K562 (cell line): ENCODE results near the gene C21orf58. TPM values are rescaled to one million over a fixed set of nuclear protein-coding genes. Genes with fewer than 3 reads are reported as not detected.

Experiments
- ARID1B ChIP-seq: fragments of 450-650 bp; IDR thresholded peaks from 2 replicates; pipeline ENCODE4 v1.6.1; 2016; ENCODE audit warnings: antibody characterized with exemption, mild to moderate bottlenecking, inconsistent platforms
- CBFA2T2 ChIP-seq: fragments of 450-650 bp; conservative IDR thresholded peaks from 2 replicates; pipeline ENCODE4 v1.6.1; 2017; ENCODE audit warnings: mild to moderate bottlenecking
- CBFA2T3 ChIP-seq: fragments of 450-650 bp; IDR thresholded peaks from 2 replicates; pipeline ENCODE4 v1.6.1; 2017
- CBX5 ChIP-seq: IDR thresholded peaks from 2 replicates; pipeline ENCODE4 v1.6.1; 2014; ENCODE audit warnings: low read depth, borderline replicate concordance
- CREB1 ChIP-seq, 2 experiments: sonication (generic) in 1 of 2; formaldehyde crosslinking in 1 of 2; IDR thresholded peaks; 2 replicates each; pipeline versions ENCODE4 v1.6.1 to v1.8.0; 2012 to 2022; ENCODE audit warnings: inconsistent platforms in 1 of 2, mild to moderate bottlenecking in 1 of 2, missing genetic modification reagents in 1 of 2, moderate library complexity in 1 of 2
- CREM ChIP-seq: IDR thresholded peaks from 2 replicates; pipeline ENCODE4 v1.6.1; 2014; ENCODE audit warnings: antibody characterized with exemption, low read depth
- HDAC6 ChIP-seq: IDR thresholded peaks from 2 replicates; pipeline ENCODE4 v1.6.1; 2012; ENCODE audit warnings: low read depth, mild to moderate bottlenecking, control low read depth, inconsistent platforms, low read length, moderate library complexity
- KDM1A ChIP-seq, 2 experiments: fragments of 450-650 bp; IDR thresholded peaks; 2 replicates each; pipeline ENCODE4 v1.6.1; 2016; ENCODE audit warnings: mild to moderate bottlenecking in 2 of 2
- LEF1 ChIP-seq: fragments of 450-650 bp; IDR thresholded peaks from 2 replicates; pipeline ENCODE4 v1.6.1; 2016; ENCODE audit warnings: mild to moderate bottlenecking
- MAFK ChIP-seq: IDR thresholded peaks from 2 replicates; pipeline ENCODE4 v1.6.1; 2011; ENCODE audit warnings: low read length, improper control_type of control experiment
- MEIS2 ChIP-seq: fragments of 450-650 bp; IDR thresholded peaks from 2 replicates; pipeline ENCODE4 v1.6.1; 2014; ENCODE audit warnings: mild to moderate bottlenecking; ENCODE audit not compliant: partially characterized antibody
- MTA2 ChIP-seq: fragments of 450-650 bp; IDR thresholded peaks from 2 replicates; pipeline ENCODE4 v1.6.1; 2016; ENCODE audit warnings: low read depth
- NFIC ChIP-seq: fragments of 450-650 bp; IDR thresholded peaks from 2 replicates; pipeline ENCODE4 v1.6.1; 2017; ENCODE audit warnings: mild to moderate bottlenecking, inconsistent platforms
- STAT5A ChIP-seq: IDR thresholded peaks from 2 replicates; pipeline ENCODE4 v1.6.1; 2012; ENCODE audit warnings: low read length, inconsistent platforms, borderline replicate concordance
- TCF3 ChIP-seq: sonication (generic); formaldehyde crosslinking; IDR thresholded peaks from 2 replicates; pipeline ENCODE4 v1.4.0; 2020; ENCODE audit warnings: mild to moderate bottlenecking, missing genetic modification reagents
- TEAD4 ChIP-seq, 2 experiments: sonication (generic) in 1 of 2; formaldehyde crosslinking in 1 of 2; IDR thresholded peaks; 2 replicates each; pipeline versions ENCODE4 v1.6.1 to v1.8.0; 2012 to 2022; ENCODE audit warnings: borderline replicate concordance in 1 of 2, inconsistent platforms in 1 of 2, low read length in 1 of 2, mild to moderate bottlenecking in 1 of 2, missing genetic modification reagents in 1 of 2
- TRIM24 ChIP-seq, 2 experiments: fragments of 450-650 bp; IDR thresholded peaks; 2 replicates each; pipeline ENCODE4 v1.6.1; 2016
- ZBTB1 ChIP-seq: sonication (generic); formaldehyde crosslinking; IDR thresholded peaks from 2 replicates; pipeline ENCODE4 v1.8.1; 2023; ENCODE audit warnings: missing genetic modification reagents, low read depth, mild to moderate bottlenecking, borderline replicate concordance
- ZNF57 ChIP-seq: fragments of 450-650 bp; formaldehyde crosslinking; IDR thresholded peaks from 2 replicates; pipeline ENCODE4 v1.4.0; 2020; ENCODE audit warnings: mild to moderate bottlenecking, moderate library complexity
- polyA plus RNA-seq, 8 experiments: library from polyadenylated mRNA; depleted of rRNA in 4 of 8; stranded (reverse) in 5 of 8; unstranded in 3 of 8; fragments of >200 nt; fragmentation: Nextera tagmentation in 2 of 8; fragmentation: Illumina TruSeq in 1 of 8; extraction: Ambion mirVana in 2 of 8; extraction: Trizol in 1 of 8; gene quantifications; 2 replicates each; pipeline versions ENCODE4 v1.2.1 to v1.2.3, GENCODE V29; 2011 to 2014; ENCODE audit warnings: inconsistent platforms in 1 of 8, missing spikeins in 1 of 8
- total RNA-seq, 7 experiments: library from RNA; depleted of rRNA in 6 of 7; stranded (reverse); fragments of >200 nt in 6 of 7; fragmentation: Illumina TruSeq in 2 of 7; extraction: Trizol in 2 of 7; gene quantifications; 2 replicates each; pipeline versions ENCODE4 v1.2.1 to v1.2.3, GENCODE V29; 2011 to 2021; ENCODE audit warnings: low replicate concordance in 1 of 7
- TF ChIP-seq, protein P1 (sequence below): sonication (generic); IDR thresholded peaks from 2 replicates; pipeline ENCODE4 v1.6.1; 2016
- TF ChIP-seq, protein P2 (sequence below): fragments of 250-450 bp; sonication (Bioruptor Pico); IDR thresholded peaks from 2 replicates; pipeline ENCODE4 v1.8.0; 2021; ENCODE audit warnings: borderline replicate concordance, mild to moderate bottlenecking, moderate library complexity; ENCODE audit not compliant: poor library complexity, severe bottlenecking
- TF ChIP-seq, protein P3 (sequence below): sonication (generic); formaldehyde crosslinking; IDR thresholded peaks from 2 replicates; pipeline ENCODE4 v1.8.1; 2022; ENCODE audit warnings: missing genetic modification reagents
- TF ChIP-seq, protein P4 (sequence below), 3 experiments: fragments of 200-800 bp in 1 of 3; fragments of 250-450 bp in 1 of 3; fragments of 450-650 bp in 1 of 3; sonication (Bioruptor Pico) in 1 of 3; sonication (Bioruptor generic) in 1 of 3; formaldehyde crosslinking in 1 of 3; IDR thresholded peaks; 2 replicates each; pipeline versions ENCODE4 v1.6.1 to v1.8.0; 2016 to 2022; ENCODE audit warnings: mild to moderate bottlenecking in 2 of 3, missing genetic modification characterization in 2 of 3, missing compliant biosample characterization in 1 of 3, moderate library complexity in 1 of 3

The C21orf58 gene
- total and polyA plus RNA-seq, 9 of the 15 experiments (the other 6 are each of a cell fraction or from before 2014, with no cell fraction given) = 1.2 to 30.5 (median 12.4) TPM

DNA sequence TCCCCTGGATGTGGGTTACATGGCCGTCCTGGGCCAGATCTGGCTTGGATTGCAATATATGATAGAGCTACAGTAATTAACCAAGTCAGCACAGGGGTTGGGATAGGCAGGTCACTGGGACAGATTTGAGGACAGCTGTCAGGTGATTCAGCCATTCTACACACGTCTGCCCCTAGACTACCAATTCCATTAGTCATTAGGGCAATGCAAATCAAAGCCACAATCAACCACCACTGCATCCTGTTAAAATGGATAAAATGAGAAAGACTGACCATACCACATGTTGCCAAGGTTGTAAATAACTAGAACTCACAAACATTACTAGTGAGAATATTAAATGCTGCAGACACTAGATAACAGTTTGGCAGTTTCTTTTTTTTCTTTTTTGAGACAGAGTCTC lies 16.0 kb downstream of the C21orf58 start (continued):
- no peak; the same call in 1 of the 2 replicates for TF ChIP-seq MAFK
- peak; percentile 75 for TF ChIP-seq TCF3 (CRISPR knock-in tag)
- TF ChIP-seq CBFA2T3 = peak; percentile 85
- TF ChIP-seq, protein P1, sequence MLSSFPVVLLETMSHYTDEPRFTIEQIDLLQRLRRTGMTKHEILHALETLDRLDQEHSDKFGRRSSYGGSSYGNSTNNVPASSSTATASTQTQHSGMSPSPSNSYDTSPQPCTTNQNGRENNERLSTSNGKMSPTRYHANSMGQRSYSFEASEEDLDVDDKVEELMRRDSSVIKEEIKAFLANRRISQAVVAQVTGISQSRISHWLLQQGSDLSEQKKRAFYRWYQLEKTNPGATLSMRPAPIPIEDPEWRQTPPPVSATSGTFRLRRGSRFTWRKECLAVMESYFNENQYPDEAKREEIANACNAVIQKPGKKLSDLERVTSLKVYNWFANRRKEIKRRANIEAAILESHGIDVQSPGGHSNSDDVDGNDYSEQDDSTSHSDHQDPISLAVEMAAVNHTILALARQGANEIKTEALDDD = peak; percentile 76
- peak; percentile 50; the same call in 1 of the 2 replicates for TF ChIP-seq ARID1B
- peak; percentile 73 for TF ChIP-seq CBFA2T2
- no peak for TF ChIP-seq ZNF57 (CRISPR knock-in tag)
- no peak for TF ChIP-seq CBX5
- TF ChIP-seq, protein P2, sequence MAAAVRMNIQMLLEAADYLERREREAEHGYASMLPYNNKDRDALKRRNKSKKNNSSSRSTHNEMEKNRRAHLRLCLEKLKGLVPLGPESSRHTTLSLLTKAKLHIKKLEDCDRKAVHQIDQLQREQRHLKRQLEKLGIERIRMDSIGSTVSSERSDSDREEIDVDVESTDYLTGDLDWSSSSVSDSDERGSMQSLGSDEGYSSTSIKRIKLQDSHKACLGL (CRISPR knock-in tag) = no peak
- 0 out of 4 replicates have a peak, but pooled peaks of 1 of the 2 experiments have one; percentile 12 for TF ChIP-seq TRIM24 (IDR thresholded peaks at IDR 0.05)
- TF ChIP-seq CREM = 0 out of 2 replicates have a peak, but pooled peaks have one; percentile 2
- peak; percentile 66 for TF ChIP-seq TEAD4 (IDR thresholded peaks at IDR 0.05; ENCODE audit: low read length)
- TF ChIP-seq TEAD4 (CRISPR knock-in tag; IDR thresholded peaks at IDR 0.05; ENCODE audit: borderline replicate concordance) = no peak
- TF ChIP-seq, protein P3, sequence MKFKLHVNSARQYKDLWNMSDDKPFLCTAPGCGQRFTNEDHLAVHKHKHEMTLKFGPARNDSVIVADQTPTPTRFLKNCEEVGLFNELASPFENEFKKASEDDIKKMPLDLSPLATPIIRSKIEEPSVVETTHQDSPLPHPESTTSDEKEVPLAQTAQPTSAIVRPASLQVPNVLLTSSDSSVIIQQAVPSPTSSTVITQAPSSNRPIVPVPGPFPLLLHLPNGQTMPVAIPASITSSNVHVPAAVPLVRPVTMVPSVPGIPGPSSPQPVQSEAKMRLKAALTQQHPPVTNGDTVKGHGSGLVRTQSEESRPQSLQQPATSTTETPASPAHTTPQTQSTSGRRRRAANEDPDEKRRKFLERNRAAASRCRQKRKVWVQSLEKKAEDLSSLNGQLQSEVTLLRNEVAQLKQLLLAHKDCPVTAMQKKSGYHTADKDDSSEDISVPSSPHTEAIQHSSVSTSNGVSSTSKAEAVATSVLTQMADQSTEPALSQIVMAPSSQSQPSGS (CRISPR knock-in tag) = no peak
- 0 out of 2 replicates have a peak, but pooled peaks have one; percentile 18 for TF ChIP-seq STAT5A
- peak; percentile 79 to 87 for TF ChIP-seq KDM1A (IDR thresholded peaks at IDR 0.05)
- TF ChIP-seq ZBTB1 (CRISPR knock-in tag) = no peak
- TF ChIP-seq CREB1 (IDR thresholded peaks at IDR 0.05) = no peak
- no peak for TF ChIP-seq CREB1 (CRISPR knock-in tag; IDR thresholded peaks at IDR 0.05)
- no peak for TF ChIP-seq HDAC6
- TF ChIP-seq MEIS2 = peak; percentile 41
- TF ChIP-seq MTA2 = peak; percentile 50; the same call in 1 of the 2 replicates
- TF ChIP-seq NFIC = peak; percentile 32; the same call in 1 of the 2 replicates
- TF ChIP-seq, protein P4, sequence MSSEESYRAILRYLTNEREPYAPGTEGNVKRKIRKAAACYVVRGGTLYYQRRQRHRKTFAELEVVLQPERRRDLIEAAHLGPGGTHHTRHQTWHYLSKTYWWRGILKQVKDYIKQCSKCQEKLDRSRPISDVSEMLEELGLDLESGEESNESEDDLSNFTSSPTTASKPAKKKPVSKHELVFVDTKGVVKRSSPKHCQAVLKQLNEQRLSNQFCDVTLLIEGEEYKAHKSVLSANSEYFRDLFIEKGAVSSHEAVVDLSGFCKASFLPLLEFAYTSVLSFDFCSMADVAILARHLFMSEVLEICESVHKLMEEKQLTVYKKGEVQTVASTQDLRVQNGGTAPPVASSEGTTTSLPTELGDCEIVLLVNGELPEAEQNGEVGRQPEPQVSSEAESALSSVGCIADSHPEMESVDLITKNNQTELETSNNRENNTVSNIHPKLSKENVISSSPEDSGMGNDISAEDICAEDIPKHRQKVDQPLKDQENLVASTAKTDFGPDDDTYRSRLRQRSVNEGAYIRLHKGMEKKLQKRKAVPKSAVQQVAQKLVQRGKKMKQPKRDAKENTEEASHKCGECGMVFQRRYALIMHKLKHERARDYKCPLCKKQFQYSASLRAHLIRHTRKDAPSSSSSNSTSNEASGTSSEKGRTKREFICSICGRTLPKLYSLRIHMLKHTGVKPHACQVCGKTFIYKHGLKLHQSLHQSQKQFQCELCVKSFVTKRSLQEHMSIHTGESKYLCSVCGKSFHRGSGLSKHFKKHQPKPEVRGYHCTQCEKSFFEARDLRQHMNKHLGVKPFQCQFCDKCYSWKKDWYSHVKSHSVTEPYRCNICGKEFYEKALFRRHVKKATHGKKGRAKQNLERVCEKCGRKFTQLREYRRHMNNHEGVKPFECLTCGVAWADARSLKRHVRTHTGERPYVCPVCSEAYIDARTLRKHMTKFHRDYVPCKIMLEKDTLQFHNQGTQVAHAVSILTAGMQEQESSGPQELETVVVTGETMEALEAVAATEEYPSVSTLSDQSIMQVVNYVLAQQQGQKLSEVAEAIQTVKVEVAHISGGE (CRISPR knock-in tag; IDR thresholded peaks at IDR 0.05) = 0 out of 6 replicates have a peak, but pooled peaks of 1 of the 3 experiments have one; percentile 26
- TF ChIP-seq LEF1 = no peak
